Limb (tissue), 2 donors: ENCODE measurements around the gene ADAMTSL5.

Experiments used
- DNase-seq, 2 donors: peaks; one replicate each; pipeline ENCODE4 v3.0.0-alpha.2; 2016; ENCODE audit errors: extremely low spot score in 2 of 2

ADAMTSL5 gene

DNA sequence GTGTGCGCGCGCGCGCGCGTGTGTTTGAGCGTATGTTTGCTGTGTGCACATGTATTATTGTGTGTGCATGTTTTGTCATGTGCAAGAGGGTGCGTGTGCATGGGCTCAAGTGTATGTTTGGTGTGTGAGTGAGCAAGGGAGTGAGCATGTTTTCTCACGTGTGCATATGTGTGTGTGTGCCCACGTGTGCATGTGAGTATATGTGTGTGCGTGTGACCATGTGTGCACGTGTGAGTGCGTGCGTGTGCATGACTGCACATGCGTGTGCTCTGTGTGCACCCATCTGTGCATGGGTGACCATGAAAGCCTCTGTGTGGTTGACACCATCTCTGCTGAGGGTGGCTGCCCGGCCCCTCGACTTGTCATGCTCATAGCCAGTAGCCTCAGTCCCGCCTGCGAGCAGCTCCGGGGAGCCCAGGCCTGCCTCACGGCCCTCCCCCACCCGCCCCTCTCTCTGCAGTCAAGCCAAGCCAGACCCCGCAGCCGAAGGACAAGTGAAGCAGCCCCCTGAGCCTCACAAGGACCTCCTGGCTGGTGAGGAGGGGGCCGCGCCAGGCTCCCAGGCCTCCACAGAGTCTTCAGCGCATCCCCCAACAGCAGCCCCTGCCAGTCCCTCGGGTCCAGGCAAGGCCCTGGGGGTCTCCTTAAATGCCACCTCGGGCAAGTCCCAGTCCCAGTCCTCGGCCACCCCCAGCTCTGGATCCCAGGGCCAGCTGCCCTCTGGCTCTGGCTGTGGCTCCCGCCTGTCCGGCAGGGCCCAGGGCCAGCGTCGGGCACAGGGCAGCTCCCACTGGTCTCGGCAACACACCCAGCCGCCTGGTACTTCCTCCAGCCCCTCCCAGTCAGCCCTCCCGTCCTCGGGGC is 15.9 kb downstream of the ADAMTSL5 start:
- no peak for DNase-seq

- DNase-seq, result no peak
These were observed 16.8 kb downstream of the ADAMTSL5 start for GRCh38 chr19:1495799-1496713.

DNA sequence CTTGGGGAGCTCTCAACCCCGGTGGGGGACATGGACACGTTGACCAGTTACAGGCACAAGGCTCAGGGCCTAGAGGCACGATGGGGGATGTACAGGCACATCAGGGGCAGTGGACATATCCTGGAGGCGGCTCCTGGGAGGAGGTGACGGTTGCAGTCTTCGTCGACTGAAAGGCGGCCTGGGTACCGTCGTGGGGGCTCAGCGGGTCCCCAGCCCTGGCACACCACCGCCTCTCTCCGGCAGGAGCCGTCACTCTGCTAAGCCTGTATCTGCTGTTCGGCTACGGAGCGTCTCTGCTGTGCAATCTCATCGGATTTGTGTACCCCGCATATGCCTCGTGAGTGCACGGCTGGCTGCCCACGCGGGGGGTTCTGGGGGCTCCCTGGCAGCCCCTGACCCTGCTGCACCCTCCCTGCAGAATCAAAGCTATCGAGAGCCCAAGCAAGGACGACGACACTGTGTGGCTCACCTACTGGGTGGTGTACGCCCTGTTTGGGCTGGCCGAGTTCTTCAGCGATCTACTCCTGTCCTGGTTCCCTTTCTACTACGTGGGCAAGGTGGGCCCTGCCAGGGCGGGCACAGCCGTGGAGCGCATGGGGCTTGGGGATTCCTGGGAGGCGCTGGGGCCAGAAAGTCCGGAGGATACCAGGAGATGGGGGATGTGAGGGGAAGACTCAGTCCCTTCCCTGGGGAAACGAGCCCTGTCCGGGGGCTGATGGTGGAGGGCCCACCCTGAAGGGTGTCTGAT is 17.6 kb downstream of the ADAMTSL5 start:
- no peak for DNase-seq

DNA sequence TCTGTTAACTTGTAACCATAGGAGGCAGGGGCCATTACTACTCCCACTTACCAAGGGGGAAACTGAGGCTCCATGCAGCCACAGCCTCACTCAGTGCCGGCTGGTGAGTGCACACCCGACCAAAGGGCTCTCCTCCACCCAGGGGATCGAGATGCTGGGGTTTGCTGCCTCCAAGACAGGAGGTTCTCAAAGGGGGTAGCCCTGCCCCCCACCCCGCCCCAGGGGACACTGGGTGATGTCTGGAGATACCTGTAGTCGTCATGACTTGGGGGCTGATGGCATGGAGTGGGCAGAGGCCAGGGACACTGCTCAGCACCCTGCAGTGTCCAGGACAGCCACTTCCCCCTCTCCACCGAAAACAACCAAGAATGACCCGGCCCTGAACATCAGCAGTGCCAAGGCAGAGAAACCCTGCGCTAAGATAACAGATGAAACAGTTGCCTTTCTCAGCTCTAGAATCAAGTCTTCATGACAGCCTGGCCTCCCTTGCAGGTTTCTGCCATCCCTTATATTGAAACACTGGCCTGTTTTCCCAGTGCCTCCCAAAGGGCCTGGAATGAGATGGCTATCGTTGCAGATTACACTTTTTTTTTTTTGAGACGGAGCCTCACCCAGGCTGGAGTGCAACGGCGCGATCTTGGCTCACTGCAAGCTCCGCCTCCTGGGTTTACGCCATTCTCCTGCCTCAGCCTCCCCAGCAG is 18.6 kb downstream of the ADAMTSL5 start:
- no peak for DNase-seq

- no peak for DNase-seq
These were observed 20.3 kb downstream of the ADAMTSL5 start for GRCh38 chr19:1492474-1493006.

DNA sequence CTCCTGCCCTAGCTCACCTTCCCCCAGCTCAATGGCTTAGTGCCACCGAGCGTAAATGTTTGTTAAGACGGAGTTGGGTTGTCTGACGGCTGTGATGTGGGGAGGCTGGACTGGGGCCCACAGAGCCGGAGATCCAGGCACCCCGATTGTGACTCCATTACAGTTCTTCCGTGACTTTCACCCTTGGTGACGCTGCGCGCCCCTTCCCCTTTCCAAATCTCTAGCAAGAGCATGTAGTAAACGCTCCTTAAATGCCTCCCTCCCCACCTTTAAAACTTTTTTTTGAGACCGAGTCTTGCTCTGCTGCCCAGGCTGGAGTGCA is 21.0 kb downstream of the ADAMTSL5 start:
- DNase-seq, result no peak

DNA sequence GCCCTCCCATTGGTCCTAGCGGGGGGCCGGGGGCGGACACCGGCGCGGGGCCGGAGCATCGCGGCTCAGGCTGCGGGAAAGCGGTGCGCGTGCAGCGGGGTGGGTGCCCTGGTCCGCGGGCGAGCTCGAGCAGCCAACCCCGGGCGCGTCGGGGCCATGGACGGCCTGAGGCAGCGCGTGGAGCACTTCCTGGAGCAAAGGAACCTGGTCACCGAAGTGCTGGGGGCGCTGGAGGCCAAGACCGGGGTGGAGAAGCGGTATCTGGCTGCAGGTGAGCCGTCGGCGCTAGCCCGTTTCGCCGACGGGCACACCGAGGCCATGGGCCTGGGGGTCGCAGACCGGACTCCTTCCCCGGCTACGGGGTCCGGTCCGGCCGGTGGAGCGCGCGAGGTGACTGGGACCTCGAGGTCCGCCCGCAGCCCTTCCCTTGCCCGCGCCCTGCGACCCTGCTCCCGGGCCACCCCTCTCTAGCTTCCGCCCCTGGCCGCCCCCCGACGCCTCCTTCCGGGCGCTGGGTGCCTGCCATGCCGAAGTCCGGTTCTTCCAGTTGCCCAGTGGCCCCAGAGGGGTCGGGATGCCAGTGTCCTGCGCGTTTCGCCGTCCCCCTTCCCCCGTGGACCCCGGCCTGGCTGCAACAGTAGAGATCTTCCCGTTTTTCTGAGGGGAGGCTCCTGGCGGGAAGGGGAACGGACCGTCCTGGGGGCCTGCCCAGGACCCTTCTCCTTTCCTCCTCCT is 21.5 kb downstream of the ADAMTSL5 start, which contains the start of gene REEP6:
REEP6 (plus strand) TSS at position 68 of the 735 bp plus-strand sequence; CDS start at position 157, 89 bp downstream.
- DNase-seq, result no peak

GRCh38 chr19:1490311-1491113 is 22.3 kb downstream of the ADAMTSL5 start, which contains the start of gene PCSK4:
Gene PCSK4, minus strand, starts transcription at chr19:1490350. Its CDS starts 4 bp downstream, at chr19:1490346.
- peak; percentile 98 to 100 for DNase-seq

DNA sequence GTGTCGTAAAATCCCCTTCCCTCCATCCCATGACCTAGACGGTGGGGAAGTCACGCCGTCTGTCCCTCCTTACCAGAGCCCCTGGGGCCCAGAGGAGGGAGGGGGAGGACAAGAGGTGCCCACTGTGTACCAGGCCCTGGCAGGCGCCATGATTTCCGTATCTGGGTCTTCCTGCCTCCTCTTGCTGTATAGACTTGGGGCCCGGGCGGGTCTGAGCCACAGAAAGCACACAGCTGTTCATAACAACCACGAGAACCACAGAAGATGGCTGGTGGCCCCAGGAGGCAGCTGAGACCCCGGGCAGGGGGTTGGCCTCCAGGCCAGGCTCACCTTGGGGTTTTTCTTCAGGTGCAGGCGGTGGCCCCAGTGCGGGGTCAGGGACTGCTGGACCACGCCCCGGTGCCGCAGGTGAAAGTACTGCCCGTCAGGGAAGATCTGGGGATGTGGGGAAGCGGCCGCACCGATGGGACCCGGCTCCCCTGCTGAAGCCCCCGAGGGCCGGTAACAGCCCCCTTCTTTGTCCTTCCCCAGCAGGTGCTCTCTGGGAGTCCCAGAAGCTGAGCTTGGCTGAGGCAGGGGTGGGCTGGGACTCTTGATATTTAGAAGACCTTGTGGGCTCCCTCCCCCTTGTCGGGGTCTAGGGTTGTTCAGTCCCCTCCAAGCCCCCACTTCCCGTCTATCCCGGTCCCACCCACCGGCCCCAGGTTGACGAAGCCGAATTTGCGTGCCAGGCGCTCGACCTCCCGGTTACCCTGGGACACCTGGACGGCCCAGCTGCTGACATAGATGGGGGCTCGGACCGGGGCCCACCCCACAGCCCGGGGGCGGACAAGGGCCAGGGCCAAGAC is 23.1 kb downstream of the ADAMTSL5 start:
- peak in 1 of 2 donors; percentile 53 for DNase-seq

DNA sequence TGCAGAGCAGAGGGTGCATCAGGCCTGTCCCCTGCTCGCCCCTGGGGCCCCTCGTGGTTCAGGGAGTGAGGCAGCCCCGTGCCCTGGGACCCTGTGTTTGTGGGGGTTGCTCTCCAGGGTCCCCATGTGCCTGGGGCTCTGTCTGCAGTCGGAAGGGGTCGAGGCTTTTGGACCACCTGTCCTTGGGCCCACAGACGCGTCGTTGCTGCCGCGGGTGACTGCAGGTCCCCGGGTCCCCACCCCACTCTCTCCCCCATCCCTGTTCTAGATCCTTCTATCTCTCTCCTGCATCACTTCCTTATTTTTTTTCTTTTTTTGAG is 24.6 kb downstream of the ADAMTSL5 start:
- DNase-seq, result no peak

GRCh38 chr19:1487576-1488281 is 25.1 kb downstream of the ADAMTSL5 start:
- DNase-seq, result no peak

DNA sequence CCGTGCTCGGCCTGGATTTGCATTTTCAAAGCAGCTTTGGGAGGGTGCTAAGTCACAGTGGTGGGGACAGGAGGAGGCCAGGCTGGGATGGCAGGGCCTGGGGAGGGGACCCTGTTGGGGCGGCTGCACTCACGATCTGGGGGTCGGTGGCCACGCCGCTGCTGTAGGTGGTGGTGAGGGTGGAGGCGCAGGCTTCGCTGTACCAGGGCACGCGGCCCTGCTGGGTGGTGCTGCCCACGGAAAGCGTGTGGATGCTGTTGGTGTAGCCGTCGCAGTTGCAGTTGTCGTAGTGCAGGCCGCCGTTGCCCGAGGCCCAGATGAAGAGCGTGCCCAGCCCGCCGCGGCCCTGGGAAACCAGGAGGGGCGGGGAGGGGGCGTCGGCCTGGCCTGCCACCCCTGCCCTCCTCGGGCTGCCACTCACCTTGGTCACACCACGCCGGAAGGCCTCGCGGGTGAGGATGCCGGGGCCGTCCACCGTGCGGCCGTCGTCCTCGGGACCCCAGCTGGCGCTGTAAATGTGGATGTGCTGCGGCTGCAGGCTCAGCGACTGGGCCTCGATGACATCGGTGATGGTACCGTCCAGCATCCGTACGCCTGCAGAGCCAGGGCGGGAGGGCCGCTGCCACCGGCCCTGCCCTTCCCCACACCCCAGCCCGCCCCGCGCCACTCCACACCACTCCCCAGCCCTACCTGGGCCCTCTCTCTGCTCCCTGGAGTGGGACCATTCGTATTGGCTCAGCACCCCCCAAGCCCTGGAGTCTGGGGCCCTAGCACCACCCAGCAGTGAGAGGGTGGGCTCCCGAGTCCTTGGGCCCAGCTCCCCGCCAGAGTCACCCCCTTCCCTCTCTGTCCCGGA is 25.9 kb downstream of the ADAMTSL5 start:
- no peak for DNase-seq

- DNase-seq, result no peak
These were observed 28.8 kb downstream of the ADAMTSL5 start for GRCh38 chr19:1483979-1484428.

GRCh38 chr19:1483131-1483978 is 29.5 kb downstream of the ADAMTSL5 start:
- DNase-seq, result no peak

DNA sequence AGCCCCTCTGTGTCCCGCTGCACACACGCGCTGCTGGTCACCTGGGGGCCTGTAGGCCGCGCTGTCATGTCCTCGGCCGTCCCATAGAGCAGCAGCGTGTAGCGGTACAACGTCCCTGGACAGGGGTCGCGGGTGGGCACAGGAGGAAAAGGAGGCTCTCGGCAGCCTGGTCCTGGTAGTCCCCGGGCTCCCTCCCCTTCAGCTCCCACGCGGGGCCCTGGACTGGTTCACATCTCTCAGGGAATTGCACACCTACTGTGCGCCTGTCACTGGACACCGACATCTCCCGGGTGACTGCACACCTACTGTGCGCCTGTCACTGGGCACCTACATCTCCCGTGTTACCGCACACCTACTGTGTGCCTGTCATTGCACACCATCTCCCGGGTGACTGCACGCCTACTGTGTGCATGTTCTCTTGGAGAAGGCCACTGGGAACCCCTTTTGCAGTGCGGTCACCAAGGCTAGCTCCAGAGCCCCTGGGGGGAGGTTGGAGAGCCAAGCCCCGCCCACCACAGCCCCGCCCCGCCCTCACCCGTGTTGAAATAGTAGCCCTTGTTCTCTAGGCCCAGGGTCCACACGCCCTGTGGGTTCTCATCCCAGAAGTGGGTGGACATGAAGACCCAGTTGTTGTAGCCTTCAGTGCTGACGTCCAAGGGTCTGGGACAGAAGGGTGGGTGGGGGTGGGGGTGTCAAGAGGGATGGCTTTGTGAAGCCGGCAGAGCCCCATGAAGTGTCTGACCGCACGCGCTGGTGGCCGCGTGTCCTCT is 30.3 kb downstream of the ADAMTSL5 start:
- no peak for DNase-seq
